Measurements from ENCODE around the gene DCLRE1A.
A peak's percentile ranks its signal among the peaks of the same experiment; 100 is the strongest.

DCLRE1A gene

GRCh38 chr10:113854013-113854760 lies at the start of gene DCLRE1A, which contains the start of gene NHLRC2:
Gene DCLRE1A, minus strand, starts transcription at chr10:113854082. Its CDS starts 900 bp downstream, at chr10:113853182.
Gene NHLRC2, plus strand, starts transcription at chr10:113854661. Its CDS starts 212 bp downstream, at chr10:113854873.
- Histone ChIP-seq H3K9ac (ENCODE audit: low read depth, low read length) (peak within 1 kb of the TSS; percentile 93), H3K4me3 (ENCODE audit: low read depth, low read length) (peak within 1 kb of the TSS; percentile 93), H3K9me3 (ENCODE audit: control insufficient read depth, insufficient read depth, low read length) (no peaks in the 10 kb centered on the region), H3K4me1 (ENCODE audit: control insufficient read depth, insufficient read depth, low read length) (peaks cover 2% of the 10 kb centered on the region), H3K36me3 (ENCODE audit: control insufficient read depth, insufficient read depth, low read length) (no peaks in the 10 kb centered on the region), H3K27me3 (ENCODE audit: control insufficient read depth, insufficient read depth, low read length) (no peaks in the 10 kb centered on the region)

- Histone ChIP-seq H3K27me3 (ENCODE audit: control insufficient read depth, insufficient read depth, low read length) (no peaks in the 10 kb centered on the region), H3K9me3 (ENCODE audit: control insufficient read depth, insufficient read depth, low read length) (no peaks in the 10 kb centered on the region), H3K9ac (ENCODE audit: low read depth, low read length) (no peak overlapping the region), H3K4me3 (ENCODE audit: low read depth, low read length) (no peak overlapping the region), H3K36me3 (ENCODE audit: control insufficient read depth, insufficient read depth, low read length) (no peaks in the 10 kb centered on the region), H3K4me1 (ENCODE audit: control insufficient read depth, insufficient read depth, low read length) (no peaks in the 10 kb centered on the region)
Observed at GRCh38 chr10:113899952-113900598, 46.2 kb upstream of the DCLRE1A start.

- no peaks in the 10 kb centered on the region for H3K9me3 ChIP-seq (ENCODE audit: control insufficient read depth, insufficient read depth, low read length)
- no peaks in the 10 kb centered on the region for H3K36me3 ChIP-seq (ENCODE audit: control insufficient read depth, insufficient read depth, low read length)
Observed at GRCh38 chr10:113897693-113898618, 44.1 kb upstream of the DCLRE1A start.

DNA sequence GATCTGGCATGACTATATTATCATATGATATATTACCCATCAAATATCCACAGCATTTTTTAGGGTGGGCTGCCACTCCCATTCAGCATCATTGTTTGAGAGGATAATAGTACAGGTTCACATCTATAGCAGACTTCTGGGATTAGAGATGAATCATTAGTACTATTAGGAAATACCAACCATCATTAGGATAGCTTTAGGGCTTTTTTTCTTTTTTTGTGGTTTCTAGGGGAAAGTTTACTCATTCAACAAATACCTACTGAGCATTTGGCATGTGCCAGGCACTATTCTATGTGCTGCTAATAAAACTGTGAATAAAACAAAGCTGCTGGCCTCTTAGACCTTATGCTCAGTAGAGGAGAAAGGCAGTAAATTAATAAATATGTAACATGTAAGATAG lies 41.1 kb upstream of the DCLRE1A start:
- no peak overlapping the region for H3K4me3 ChIP-seq (ENCODE audit: low read depth, low read length)
- no peak overlapping the region for H3K9ac ChIP-seq (ENCODE audit: low read depth, low read length)
- no peaks in the 10 kb centered on the region for H3K27me3 ChIP-seq (ENCODE audit: control insufficient read depth, insufficient read depth, low read length)
- no peaks in the 10 kb centered on the region for H3K9me3 ChIP-seq (ENCODE audit: control insufficient read depth, insufficient read depth, low read length)
- H3K4me1 ChIP-seq (ENCODE audit: control insufficient read depth, insufficient read depth, low read length), result no peaks in the 10 kb centered on the region
- no peaks in the 10 kb centered on the region for H3K36me3 ChIP-seq (ENCODE audit: control insufficient read depth, insufficient read depth, low read length)

More at GRCh38 chr10:113897693-113898618, 44.1 kb upstream of the DCLRE1A start:
- Histone ChIP-seq H3K4me1 (ENCODE audit: control insufficient read depth, insufficient read depth, low read length) (no peaks in the 10 kb centered on the region), H3K27me3 (ENCODE audit: control insufficient read depth, insufficient read depth, low read length) (no peaks in the 10 kb centered on the region), H3K4me3 (ENCODE audit: low read depth, low read length) (no peak overlapping the region), H3K9ac (ENCODE audit: low read depth, low read length) (no peak overlapping the region)

DNA sequence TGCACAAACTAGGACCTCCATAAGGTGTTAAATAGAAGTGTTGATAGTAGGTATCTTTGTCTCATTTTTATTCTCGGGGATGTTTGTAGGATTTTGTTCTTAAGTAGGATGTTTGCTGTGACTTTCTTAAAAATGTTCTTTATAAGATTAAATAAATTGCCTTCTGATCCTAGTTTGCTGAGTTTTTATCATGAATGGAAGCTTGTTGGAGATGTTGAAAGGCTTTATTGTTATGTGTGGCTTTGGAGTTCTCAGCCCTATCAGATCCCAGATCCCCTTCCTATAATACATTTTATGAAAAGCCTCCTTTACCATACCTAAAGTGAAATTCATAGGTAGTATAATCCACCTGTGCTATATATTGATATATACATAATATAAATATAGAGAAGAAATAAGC lies 40.7 kb upstream of the DCLRE1A start:
- H3K9ac ChIP-seq (ENCODE audit: low read depth, low read length), result no peak overlapping the region
- no peak overlapping the region for H3K4me3 ChIP-seq (ENCODE audit: low read depth, low read length)
- no peaks in the 10 kb centered on the region for H3K4me1 ChIP-seq (ENCODE audit: control insufficient read depth, insufficient read depth, low read length)
- no peaks in the 10 kb centered on the region for H3K9me3 ChIP-seq (ENCODE audit: control insufficient read depth, insufficient read depth, low read length)
- H3K27me3 ChIP-seq (ENCODE audit: control insufficient read depth, insufficient read depth, low read length), result no peaks in the 10 kb centered on the region
- no peaks in the 10 kb centered on the region for H3K36me3 ChIP-seq (ENCODE audit: control insufficient read depth, insufficient read depth, low read length)

DNA sequence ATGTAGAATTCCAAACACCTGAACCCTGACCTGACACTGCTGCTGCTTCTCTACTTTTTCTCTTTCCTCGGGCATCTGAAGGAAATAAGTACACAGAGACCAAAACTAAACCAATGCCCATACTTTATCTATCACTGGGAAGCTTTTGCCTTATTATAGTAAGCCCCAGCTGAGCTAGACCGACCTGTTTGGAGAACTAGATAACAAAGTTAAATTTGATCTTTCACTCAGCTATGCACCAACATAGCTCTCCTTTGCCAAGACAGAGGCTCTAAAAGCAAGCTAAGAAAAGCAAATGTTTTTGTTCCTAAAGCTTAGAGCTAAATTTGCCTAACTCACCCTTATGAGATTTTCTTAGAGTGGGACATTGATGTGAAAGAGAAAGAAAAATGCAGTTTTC lies 39.7 kb upstream of the DCLRE1A start:
- H3K4me1 ChIP-seq (ENCODE audit: control insufficient read depth, insufficient read depth, low read length), result no peaks in the 10 kb centered on the region
- no peak overlapping the region for H3K9ac ChIP-seq (ENCODE audit: low read depth, low read length)
- no peaks in the 10 kb centered on the region for H3K36me3 ChIP-seq (ENCODE audit: control insufficient read depth, insufficient read depth, low read length)
- H3K27me3 ChIP-seq (ENCODE audit: control insufficient read depth, insufficient read depth, low read length), result no peaks in the 10 kb centered on the region
- no peaks in the 10 kb centered on the region for H3K9me3 ChIP-seq (ENCODE audit: control insufficient read depth, insufficient read depth, low read length)
- H3K4me3 ChIP-seq (ENCODE audit: low read depth, low read length), result no peak overlapping the region

DNA sequence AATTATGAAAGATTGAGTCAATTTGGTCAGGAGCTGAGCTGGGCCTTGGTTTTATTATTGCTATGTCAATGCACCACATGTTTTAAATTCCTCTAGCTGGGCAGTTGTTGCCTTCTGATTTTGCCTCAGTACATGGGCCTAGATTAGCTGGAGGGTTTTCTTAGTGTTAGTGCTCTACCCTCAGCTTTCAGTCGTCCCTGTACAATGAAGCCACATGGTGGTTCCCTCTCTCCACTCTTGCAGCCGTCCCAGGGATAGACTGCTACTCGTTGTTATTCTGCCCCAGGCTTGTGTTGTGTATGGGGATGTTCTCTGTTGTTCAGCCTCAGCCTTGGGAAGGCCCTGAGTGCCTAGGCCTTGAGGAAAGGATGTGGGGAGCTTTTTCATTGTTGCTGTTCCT lies 37.6 kb upstream of the DCLRE1A start:
- Histone ChIP-seq H3K27me3 (ENCODE audit: control insufficient read depth, insufficient read depth, low read length) (no peaks in the 10 kb centered on the region), H3K4me1 (ENCODE audit: control insufficient read depth, insufficient read depth, low read length) (no peaks in the 10 kb centered on the region), H3K36me3 (ENCODE audit: control insufficient read depth, insufficient read depth, low read length) (no peaks in the 10 kb centered on the region), H3K9me3 (ENCODE audit: control insufficient read depth, insufficient read depth, low read length) (no peaks in the 10 kb centered on the region), H3K4me3 (ENCODE audit: low read depth, low read length) (no peak overlapping the region), H3K9ac (ENCODE audit: low read depth, low read length) (no peak overlapping the region)

DNA sequence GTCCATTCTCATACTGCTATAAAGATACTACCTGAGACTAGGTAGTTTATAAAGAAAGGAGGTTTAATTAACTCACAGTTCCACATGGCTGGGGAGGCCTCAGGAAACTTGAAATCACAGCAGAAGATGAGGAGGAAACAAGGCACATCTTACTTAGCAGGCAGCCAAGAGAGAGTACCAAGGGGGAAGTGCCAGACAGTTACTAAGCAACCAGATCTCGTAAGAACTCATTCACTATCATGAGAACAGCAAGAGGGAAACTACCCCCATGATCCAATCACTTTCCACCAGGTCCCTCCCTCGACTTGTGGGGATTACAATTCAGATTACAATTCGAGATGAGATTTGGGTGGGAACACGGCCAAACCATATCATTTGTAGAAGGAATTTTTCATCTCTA lies 36.9 kb upstream of the DCLRE1A start:
- Histone ChIP-seq H3K9me3 (ENCODE audit: control insufficient read depth, insufficient read depth, low read length) (no peaks in the 10 kb centered on the region), H3K9ac (ENCODE audit: low read depth, low read length) (no peak overlapping the region), H3K27me3 (ENCODE audit: control insufficient read depth, insufficient read depth, low read length) (no peaks in the 10 kb centered on the region), H3K4me3 (ENCODE audit: low read depth, low read length) (no peak overlapping the region), H3K4me1 (ENCODE audit: control insufficient read depth, insufficient read depth, low read length) (no peaks in the 10 kb centered on the region), H3K36me3 (ENCODE audit: control insufficient read depth, insufficient read depth, low read length) (no peaks in the 10 kb centered on the region)

DNA sequence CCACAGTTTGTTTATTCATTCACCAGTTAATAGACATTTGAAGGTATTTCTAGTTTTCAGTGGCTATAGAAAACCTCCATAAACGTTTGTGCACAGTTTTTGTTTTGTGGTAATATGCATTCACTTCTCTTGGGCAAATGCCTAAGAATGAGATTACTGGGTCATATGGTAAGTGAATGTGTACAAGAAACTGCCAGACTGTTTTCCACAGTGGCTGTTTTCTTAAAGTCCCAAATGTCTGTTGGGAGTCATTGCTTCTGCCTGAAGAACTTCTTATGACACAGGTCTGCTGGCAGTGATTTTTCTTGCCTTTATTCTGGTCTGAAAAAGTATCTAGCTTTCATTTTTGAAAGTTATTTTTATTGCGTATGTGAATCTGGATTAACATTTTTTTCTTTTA lies 36.0 kb upstream of the DCLRE1A start:
- no peak overlapping the region for H3K4me3 ChIP-seq (ENCODE audit: low read depth, low read length)
- H3K4me1 ChIP-seq (ENCODE audit: control insufficient read depth, insufficient read depth, low read length), result no peaks in the 10 kb centered on the region

DNA sequence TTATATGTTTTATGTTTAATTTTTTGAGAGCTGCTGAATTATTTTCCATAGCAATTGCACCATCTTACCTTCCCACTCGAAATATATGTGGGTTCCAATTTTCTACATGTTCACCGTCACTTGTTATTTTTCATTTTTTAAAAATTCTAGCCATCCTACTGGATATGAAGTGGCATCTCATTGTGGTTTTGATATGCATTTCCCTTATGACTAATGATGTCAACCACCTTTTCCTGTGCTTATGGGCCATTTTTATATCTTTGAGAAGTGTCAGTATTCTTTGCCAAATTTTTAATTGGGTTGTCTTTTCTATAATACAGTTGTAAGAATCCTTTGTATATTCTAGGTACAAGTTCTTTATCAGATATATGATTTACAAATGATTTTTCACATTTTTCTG lies 28.4 kb upstream of the DCLRE1A start:
- Histone ChIP-seq H3K36me3 (ENCODE audit: control insufficient read depth, insufficient read depth, low read length) (no peaks in the 10 kb centered on the region), H3K9me3 (ENCODE audit: control insufficient read depth, insufficient read depth, low read length) (no peaks in the 10 kb centered on the region), H3K4me3 (ENCODE audit: low read depth, low read length) (no peak overlapping the region), H3K4me1 (ENCODE audit: control insufficient read depth, insufficient read depth, low read length) (no peaks in the 10 kb centered on the region), H3K9ac (ENCODE audit: low read depth, low read length) (no peak overlapping the region), H3K27me3 (ENCODE audit: control insufficient read depth, insufficient read depth, low read length) (no peaks in the 10 kb centered on the region)

More for the DNA sequence above, 36.0 kb upstream of the DCLRE1A start:
- Histone ChIP-seq H3K9ac (ENCODE audit: low read depth, low read length) (no peak overlapping the region), H3K9me3 (ENCODE audit: control insufficient read depth, insufficient read depth, low read length) (no peaks in the 10 kb centered on the region), H3K36me3 (ENCODE audit: control insufficient read depth, insufficient read depth, low read length) (no peaks in the 10 kb centered on the region), H3K27me3 (ENCODE audit: control insufficient read depth, insufficient read depth, low read length) (no peaks in the 10 kb centered on the region)

DNA sequence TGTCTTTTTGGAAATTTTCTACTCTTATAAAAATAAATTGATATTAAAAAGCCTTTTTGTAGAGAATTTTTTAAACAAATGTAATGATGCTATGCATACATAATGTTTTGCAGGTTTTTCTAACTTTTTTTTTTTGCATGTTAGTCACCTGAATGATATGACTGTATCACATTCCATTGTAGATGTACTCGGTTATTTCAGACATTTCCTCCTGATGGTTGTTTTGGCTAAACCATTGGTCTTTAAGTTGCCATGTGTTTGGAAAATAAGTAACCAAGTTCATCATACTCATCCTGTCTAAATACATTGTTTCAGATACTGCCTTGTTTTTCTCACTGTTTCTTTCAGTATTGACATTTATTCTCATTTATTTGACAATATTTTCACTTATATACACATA lies 26.4 kb upstream of the DCLRE1A start:
- no peak overlapping the region for H3K9ac ChIP-seq (ENCODE audit: low read depth, low read length)
- H3K4me1 ChIP-seq (ENCODE audit: control insufficient read depth, insufficient read depth, low read length), result no peaks in the 10 kb centered on the region
- no peaks in the 10 kb centered on the region for H3K27me3 ChIP-seq (ENCODE audit: control insufficient read depth, insufficient read depth, low read length)
- H3K9me3 ChIP-seq (ENCODE audit: control insufficient read depth, insufficient read depth, low read length), result no peaks in the 10 kb centered on the region
- H3K4me3 ChIP-seq (ENCODE audit: low read depth, low read length), result no peak overlapping the region
- H3K36me3 ChIP-seq (ENCODE audit: control insufficient read depth, insufficient read depth, low read length), result no peaks in the 10 kb centered on the region
